Activated naive CD4-positive, alpha-beta T cell (primary cell): ENCODE data around the gene ZNF362.

Experiments
- DNase-seq, 4 experiments: peaks; one replicate each; lab custom pipeline; 2025; lab: John Stamatoyannopoulos, UW

Gene ZNF362

GRCh38 chr1:33346927-33347649 lies 90.8 kb downstream of the ZNF362 start:
- DNase-seq, result no peak

GRCh38 chr1:33347650-33347992 lies 91.3 kb downstream of the ZNF362 start:
- no peak for DNase-seq

- no peak for DNase-seq
Measured at GRCh38 chr1:33348194-33348593, 91.9 kb downstream of the ZNF362 start.

DNA sequence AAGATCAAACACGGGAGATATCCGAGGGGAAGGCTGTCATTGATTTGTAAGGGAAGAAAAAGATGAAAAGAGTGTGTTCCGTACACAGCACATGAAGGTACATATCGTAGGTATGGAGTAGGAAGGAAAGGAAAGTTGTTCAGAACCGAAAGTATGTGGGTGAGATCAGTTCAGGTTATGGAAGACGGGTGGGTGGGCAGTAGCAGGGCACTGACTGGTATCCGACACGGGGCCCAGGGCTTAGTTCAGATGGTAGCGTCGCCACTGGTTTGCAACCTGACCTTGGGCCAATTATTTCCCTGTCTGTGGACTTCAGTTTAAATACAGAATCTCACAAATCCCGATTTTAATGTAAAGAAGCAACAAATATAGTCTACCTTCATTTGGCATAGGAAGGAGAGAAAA lies 92.4 kb downstream of the ZNF362 start:
- DNase-seq, result no peak

DNA sequence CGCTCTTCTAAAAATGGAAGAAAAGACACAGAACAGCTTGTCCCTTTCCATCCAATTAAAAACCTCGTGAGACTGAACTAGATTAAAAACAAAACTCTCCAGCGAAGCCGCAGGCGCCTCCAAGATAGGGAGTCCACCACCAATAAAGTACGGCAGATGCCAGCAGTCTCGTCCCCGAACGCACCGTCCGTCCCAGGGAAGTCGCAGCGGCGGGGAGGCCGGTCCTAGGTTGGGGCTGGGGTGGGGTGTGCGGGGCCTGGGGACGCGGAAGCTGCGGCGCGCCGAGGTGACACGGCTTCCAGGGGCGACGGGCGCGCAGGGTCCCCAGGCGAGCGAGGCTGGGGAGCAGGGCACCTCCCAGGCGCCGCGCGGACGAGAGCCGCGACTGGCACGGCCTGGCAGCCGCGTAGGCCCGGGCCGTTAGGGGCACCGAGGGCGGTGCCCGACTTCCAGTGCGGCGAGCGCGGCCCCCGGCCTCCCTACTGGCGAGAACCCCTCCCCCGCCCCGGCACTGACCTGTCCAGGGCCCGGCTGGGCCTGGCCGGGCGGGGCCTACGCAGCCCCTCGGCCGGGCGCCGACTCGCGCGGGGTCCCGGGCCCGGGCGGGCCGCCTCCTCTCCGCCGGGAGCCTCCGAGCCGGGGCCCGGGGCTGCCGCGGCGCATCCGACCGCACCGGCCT lies 92.9 kb downstream of the ZNF362 start:
- DNase-seq, result peak in 2 of 4 experiments; percentile 16 to 36

GRCh38 chr1:33349778-33350610 lies 93.7 kb downstream of the ZNF362 start:
- peak; percentile 32 to 78 (median 54) for DNase-seq
